ENCODE data around the gene ICA1.

Gene ICA1

GRCh38 chr7:8220376-8221100 lies 41.4 kb downstream of the ICA1 start:
- DNase-seq (ENCODE audit: low spot score in 2 of 2): no peak
- H3K4me3 Mint-ChIP-seq: no peak overlapping the region
- H3K36me3 Mint-ChIP-seq: no peaks in the 10 kb centered on the region
- no peaks in the 10 kb centered on the region for H3K9me3 Mint-ChIP-seq
- H3K4me1 Mint-ChIP-seq: no peaks in the 10 kb centered on the region
- ATAC-seq: no peak
- no peak overlapping the region for H3K27ac Mint-ChIP-seq

GRCh38 chr7:8217200-8218068 lies 44.5 kb downstream of the ICA1 start:
- Mint-ChIP-seq H3K4me1 (no peaks in the 10 kb centered on the region), H3K9me3 (no peaks in the 10 kb centered on the region), H3K4me3 (no peak overlapping the region), H3K27ac (no peak overlapping the region), H3K36me3 (no peaks in the 10 kb centered on the region)
- DNase-seq (ENCODE audit: low spot score in 2 of 2) (peak in 1 of 2 donors; percentile 17), ATAC-seq (peak; percentile 40)

- Mint-ChIP-seq H3K4me1 (no peaks in the 10 kb centered on the region), H3K36me3 (no peaks in the 10 kb centered on the region), H3K9me3 (no peaks in the 10 kb centered on the region), H3K27ac (no peak overlapping the region), H3K4me3 (no peak overlapping the region)
- no peak for DNase-seq (ENCODE audit: low spot score in 2 of 2)
- ATAC-seq: no peak
Observed at GRCh38 chr7:8216334-8216690, 45.7 kb downstream of the ICA1 start.

GRCh38 chr7:8215648-8216333 lies 46.2 kb downstream of the ICA1 start:
- DNase-seq (ENCODE audit: low spot score in 2 of 2) (no peak), ATAC-seq (no peak)
- H3K36me3 Mint-ChIP-seq: no peaks in the 10 kb centered on the region
- H3K4me1 Mint-ChIP-seq: no peaks in the 10 kb centered on the region
- no peak overlapping the region for H3K27ac Mint-ChIP-seq
- H3K4me3 Mint-ChIP-seq: no peak overlapping the region
- H3K9me3 Mint-ChIP-seq: no peaks in the 10 kb centered on the region

GRCh38 chr7:8214244-8214824 lies 47.6 kb downstream of the ICA1 start:
- no peak for DNase-seq (ENCODE audit: low spot score in 2 of 2)
- Mint-ChIP-seq H3K4me1 (no peaks in the 10 kb centered on the region), H3K27ac (no peak overlapping the region), H3K36me3 (no peaks in the 10 kb centered on the region), H3K4me3 (no peak overlapping the region), H3K9me3 (no peaks in the 10 kb centered on the region)
- no peak for ATAC-seq

- Mint-ChIP-seq H3K4me1 (no peaks in the 10 kb centered on the region), H3K4me3 (no peak overlapping the region), H3K27ac (no peak overlapping the region), H3K9me3 (no peaks in the 10 kb centered on the region), H3K36me3 (no peaks in the 10 kb centered on the region)
- no peak for DNase-seq (ENCODE audit: low spot score in 2 of 2)
- no peak for ATAC-seq
Observed at GRCh38 chr7:8213381-8213780, 48.6 kb downstream of the ICA1 start.

GRCh38 chr7:8212638-8213037 lies 49.3 kb downstream of the ICA1 start:
- Mint-ChIP-seq H3K9me3 (no peaks in the 10 kb centered on the region), H3K36me3 (no peaks in the 10 kb centered on the region), H3K4me1 (no peaks in the 10 kb centered on the region), H3K4me3 (no peak overlapping the region), H3K27ac (no peak overlapping the region)
- no peak for ATAC-seq
- DNase-seq (ENCODE audit: low spot score in 2 of 2): no peak

- H3K36me3 Mint-ChIP-seq: no peaks in the 10 kb centered on the region
- no peaks in the 10 kb centered on the region for H3K9me3 Mint-ChIP-seq
- no peak for ATAC-seq
- H3K27ac Mint-ChIP-seq: no peak overlapping the region
- no peak overlapping the region for H3K4me3 Mint-ChIP-seq
- DNase-seq (ENCODE audit: low spot score in 2 of 2): no peak
- H3K4me1 Mint-ChIP-seq: no peaks in the 10 kb centered on the region
Observed at GRCh38 chr7:8211725-8212096, 50.3 kb downstream of the ICA1 start.

- no peak overlapping the region for H3K4me3 Mint-ChIP-seq
- no peaks in the 10 kb centered on the region for H3K36me3 Mint-ChIP-seq
- DNase-seq (ENCODE audit: low spot score in 2 of 2) (no peak), ATAC-seq (no peak)
- no peaks in the 10 kb centered on the region for H3K9me3 Mint-ChIP-seq
- no peak overlapping the region for H3K27ac Mint-ChIP-seq
- no peaks in the 10 kb centered on the region for H3K4me1 Mint-ChIP-seq
Observed at GRCh38 chr7:8210845-8211724, 50.9 kb downstream of the ICA1 start.

GRCh38 chr7:8209353-8209752 lies 52.6 kb downstream of the ICA1 start:
- H3K9me3 Mint-ChIP-seq: no peaks in the 10 kb centered on the region
- H3K27ac Mint-ChIP-seq: no peak overlapping the region
- no peaks in the 10 kb centered on the region for H3K36me3 Mint-ChIP-seq
- DNase-seq (ENCODE audit: low spot score in 2 of 2) (no peak), ATAC-seq (no peak)
- no peaks in the 10 kb centered on the region for H3K4me1 Mint-ChIP-seq
- no peak overlapping the region for H3K4me3 Mint-ChIP-seq

GRCh38 chr7:8208816-8209215 lies 53.2 kb downstream of the ICA1 start:
- no peak for ATAC-seq
- Mint-ChIP-seq H3K27ac (no peak overlapping the region), H3K4me1 (no peaks in the 10 kb centered on the region), H3K9me3 (no peaks in the 10 kb centered on the region), H3K36me3 (no peaks in the 10 kb centered on the region), H3K4me3 (no peak overlapping the region)
- no peak for DNase-seq (ENCODE audit: low spot score in 2 of 2)

GRCh38 chr7:8206956-8207355 lies 55.0 kb downstream of the ICA1 start:
- H3K4me3 Mint-ChIP-seq: no peak overlapping the region
- H3K4me1 Mint-ChIP-seq: peaks cover 7% of the 10 kb centered on the region
- ATAC-seq (no peak), DNase-seq (ENCODE audit: low spot score in 2 of 2) (no peak)
- no peak overlapping the region for H3K27ac Mint-ChIP-seq
- no peaks in the 10 kb centered on the region for H3K9me3 Mint-ChIP-seq
- H3K36me3 Mint-ChIP-seq: no peaks in the 10 kb centered on the region

- H3K27ac Mint-ChIP-seq: no peak overlapping the region
- ATAC-seq (no peak), DNase-seq (ENCODE audit: low spot score in 2 of 2) (no peak)
- no peaks in the 10 kb centered on the region for H3K9me3 Mint-ChIP-seq
- H3K36me3 Mint-ChIP-seq: no peaks in the 10 kb centered on the region
- H3K4me3 Mint-ChIP-seq: no peak overlapping the region
- H3K4me1 Mint-ChIP-seq: peaks cover 22% of the 10 kb centered on the region
Observed at GRCh38 chr7:8205537-8205936, 56.4 kb downstream of the ICA1 start.

GRCh38 chr7:8205031-8205387 lies 57.0 kb downstream of the ICA1 start:
- DNase-seq (ENCODE audit: low spot score in 2 of 2) (no peak), ATAC-seq (no peak)
- Mint-ChIP-seq H3K36me3 (no peaks in the 10 kb centered on the region), H3K4me3 (no peak overlapping the region), H3K9me3 (no peaks in the 10 kb centered on the region), H3K27ac (no peak overlapping the region), H3K4me1 (peaks cover 26% of the 10 kb centered on the region)

All from stimulated activated effector memory CD8-positive, alpha-beta T cell treated with anti-CD3 and anti-CD28 coated beads, Interleukin-12 subunit alpha, Interleukin-12 subunit beta, amount 100 ng/mL, for 72 hours (primary cell).